GM18508 (cell line): ENCODE measurements around the gene RFPL3.
"Not testable (repeated sequence)": the region's sequence is repeated elsewhere in the genome, so short reads cannot be mapped to it uniquely, and the experiment has no call there.

Experiments
- ATAC-seq: cut with Tn5 transposase; IDR thresholded peaks from one replicate; pipeline ENCODE4 v1.9.1; 2021; ENCODE audit warnings: moderate number of reproducible peaks; ENCODE audit not compliant: insufficient read depth, unreplicated experiment

The RFPL3 gene

GRCh38 chr22:32357567-32357966 is at the start of gene RFPL3:
Gene RFPL3 (plus strand): TSS chr22:32357867. CDS start chr22:32358072, 205 bp downstream.
- not testable (repeated sequence) for ATAC-seq

GRCh38 chr22:32308191-32308590 is 49.5 kb upstream of the RFPL3 start:
- no peak for ATAC-seq

GRCh38 chr22:32308934-32309333 is 48.7 kb upstream of the RFPL3 start:
- ATAC-seq, result no peak

GRCh38 chr22:32309585-32310251 is 47.9 kb upstream of the RFPL3 start:
- ATAC-seq, result no peak

GRCh38 chr22:32310777-32311176 is 46.9 kb upstream of the RFPL3 start:
- no peak for ATAC-seq

- ATAC-seq, result no peak
Measured at GRCh38 chr22:32311551-32312071, 46.1 kb upstream of the RFPL3 start.

GRCh38 chr22:32312748-32313147 is 44.9 kb upstream of the RFPL3 start:
- ATAC-seq, result no peak

GRCh38 chr22:32313532-32313931 is 44.1 kb upstream of the RFPL3 start:
- no peak for ATAC-seq

- no peak for ATAC-seq
Measured at GRCh38 chr22:32317524-32317923, 40.1 kb upstream of the RFPL3 start.

GRCh38 chr22:32318361-32318760 is 39.3 kb upstream of the RFPL3 start:
- no peak for ATAC-seq

GRCh38 chr22:32319861-32320406 is 37.7 kb upstream of the RFPL3 start:
- ATAC-seq, result no peak

- ATAC-seq, result no peak
Measured at GRCh38 chr22:32322986-32323385, 34.7 kb upstream of the RFPL3 start.

GRCh38 chr22:32323513-32324164 is 34.0 kb upstream of the RFPL3 start:
- ATAC-seq, result no peak

- no peak for ATAC-seq
Measured at GRCh38 chr22:32324505-32325415, 32.9 kb upstream of the RFPL3 start.

GRCh38 chr22:32325416-32325801 is 32.3 kb upstream of the RFPL3 start:
- ATAC-seq, result no peak

GRCh38 chr22:32325811-32326237 is 31.8 kb upstream of the RFPL3 start:
- no peak for ATAC-seq

GRCh38 chr22:32326647-32327046 is 31.0 kb upstream of the RFPL3 start:
- no peak for ATAC-seq

- ATAC-seq, result no peak
Measured at GRCh38 chr22:32327066-32327465, 30.6 kb upstream of the RFPL3 start.

- ATAC-seq, result no peak
Measured at GRCh38 chr22:32327596-32328171, 30.0 kb upstream of the RFPL3 start.
